ENCODE measurements around the gene MYO1D. TPM values are rescaled to one million over a fixed set of nuclear protein-coding genes. Genes with fewer than 3 reads are reported as not detected.

The MYO1D gene
- total RNA-seq, 1 experiment from 2014 or later, result 2.3 TPM

DNA sequence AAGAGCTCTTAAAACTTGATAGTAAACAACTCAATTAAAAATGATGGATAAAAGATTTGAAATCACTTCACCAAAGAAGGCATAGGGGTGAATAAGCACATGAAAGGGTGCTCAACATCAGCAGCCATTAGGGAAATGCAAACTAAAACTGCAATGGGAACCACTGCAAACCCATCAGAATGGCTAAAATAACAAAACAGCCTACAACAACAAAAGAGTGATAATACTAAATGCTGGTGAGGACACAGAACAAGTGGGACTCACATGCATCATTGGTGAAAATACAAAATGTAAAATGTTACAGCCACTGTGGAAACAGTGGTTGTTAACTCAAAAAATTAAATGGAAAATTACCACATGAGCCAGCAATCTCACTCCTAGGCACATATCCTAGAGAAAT, 268.7 kb downstream of the MYO1D start:
- peaks cover 12% of the 10 kb centered on the region; the same call in 1 of the 2 replicates for H3K27me3 ChIP-seq
- H3K4me1 ChIP-seq, result no peaks in the 10 kb centered on the region
- H3K9me3 ChIP-seq (replicated peaks), result no peaks in the 10 kb centered on the region
- no peak overlapping the region for H3K4me3 ChIP-seq
- H3K27ac ChIP-seq, result no peak overlapping the region
- H3K36me3 ChIP-seq, result no peaks in the 10 kb centered on the region
- no peak for DNase-seq

DNA sequence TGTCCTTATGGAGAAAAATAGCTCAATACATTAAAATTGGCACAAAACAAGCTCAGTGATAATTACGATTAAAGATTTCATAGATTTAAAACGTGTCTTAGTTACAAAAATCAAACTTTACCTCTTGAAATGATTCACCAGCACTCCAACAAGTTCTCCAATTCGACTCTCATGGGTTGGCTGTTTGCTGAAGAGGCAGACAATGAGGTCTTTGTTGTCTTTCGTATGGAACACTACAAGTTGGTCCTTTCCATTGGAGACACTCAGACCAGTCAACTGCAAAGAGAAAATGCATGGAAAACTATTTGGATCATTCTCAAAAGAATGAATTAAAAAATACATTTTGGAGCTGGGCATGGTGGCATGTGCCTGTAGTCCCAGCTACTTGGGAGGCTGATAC, 272.0 kb downstream of the MYO1D start:
- Histone ChIP-seq H3K27ac (no peak overlapping the region), H3K4me3 (no peak overlapping the region), H3K36me3 (no peaks in the 10 kb centered on the region), H3K9me3 (replicated peaks) (no peaks in the 10 kb centered on the region), H3K4me1 (no peaks in the 10 kb centered on the region), H3K27me3 (peaks cover 9% of the 10 kb centered on the region; the same call in 1 of the 2 replicates)
- DNase-seq, result no peak

DNA sequence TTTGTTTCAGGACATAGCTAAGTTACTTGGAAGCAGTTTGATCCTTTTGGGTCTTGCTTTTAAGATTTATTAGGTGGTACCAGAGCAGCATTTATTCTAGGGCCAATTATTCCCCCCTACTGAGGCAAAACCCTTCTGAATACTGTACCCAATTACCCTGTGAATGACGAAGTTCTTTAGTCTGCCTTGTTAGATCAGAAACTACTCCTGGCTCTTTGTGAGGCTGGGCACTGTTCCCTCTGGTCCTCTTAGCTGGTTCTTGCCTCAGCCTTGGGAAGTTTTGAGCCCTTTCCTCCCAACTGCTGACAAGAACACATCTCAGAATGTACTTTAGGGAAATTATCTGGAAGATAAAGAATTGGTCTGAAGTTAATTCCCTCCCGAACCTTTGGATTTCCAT, 274.5 kb downstream of the MYO1D start:
- no peak for DNase-seq
- no peaks in the 10 kb centered on the region for H3K36me3 ChIP-seq

DNA sequence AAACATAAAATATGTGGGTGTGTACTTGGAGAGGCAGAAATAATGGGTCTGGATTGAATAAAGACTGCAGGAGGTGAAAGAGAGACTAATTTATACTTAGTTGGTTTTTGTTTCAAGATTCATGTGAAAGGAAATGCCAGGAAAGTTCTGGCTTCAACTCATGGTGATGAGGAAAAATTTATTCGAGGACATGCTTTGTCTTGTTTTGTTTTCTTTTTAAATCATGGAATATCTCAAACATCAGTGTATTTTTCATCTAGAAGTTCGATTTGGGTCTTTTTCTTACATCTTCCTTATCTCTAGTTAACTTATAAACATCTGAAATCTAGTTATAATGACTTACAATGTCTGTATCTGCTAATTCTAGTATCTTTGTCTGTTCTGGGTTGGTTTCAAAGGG, 275.1 kb downstream of the MYO1D start:
- Histone ChIP-seq H3K4me3 (no peak overlapping the region), H3K36me3 (no peaks in the 10 kb centered on the region), H3K9me3 (replicated peaks) (no peaks in the 10 kb centered on the region), H3K27ac (no peak overlapping the region), H3K27me3 (no peaks in the 10 kb centered on the region), H3K4me1 (peaks cover 3% of the 10 kb centered on the region; the same call in 1 of the 2 replicates)
- DNase-seq, result no peak

More for the DNA sequence above, 274.5 kb downstream of the MYO1D start:
- H3K4me1 ChIP-seq, result no peaks in the 10 kb centered on the region
- H3K4me3 ChIP-seq, result no peak overlapping the region
- no peaks in the 10 kb centered on the region for H3K9me3 ChIP-seq (replicated peaks)
- no peak overlapping the region for H3K27ac ChIP-seq
- H3K27me3 ChIP-seq, result peaks cover 2% of the 10 kb centered on the region; the same call in 1 of the 2 replicates

DNA sequence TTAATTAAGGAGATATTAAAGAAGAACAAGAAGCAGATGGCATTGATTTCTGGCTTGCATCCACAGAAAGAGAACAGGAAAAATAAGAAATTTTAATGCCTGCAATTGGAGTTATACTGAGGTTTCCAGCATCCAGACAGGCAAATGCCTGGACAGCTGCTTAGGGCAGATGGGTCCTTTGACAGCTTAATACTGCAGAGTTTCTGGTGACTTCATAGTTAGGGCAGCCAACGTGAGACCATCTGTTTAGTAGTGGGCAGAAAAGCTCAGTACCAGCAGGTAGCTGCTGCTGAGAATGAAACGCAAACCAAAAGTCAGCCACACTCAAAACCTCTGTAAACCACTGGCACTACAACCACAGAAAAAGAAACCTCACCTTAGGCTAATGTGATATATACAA, 280.3 kb downstream of the MYO1D start:
- H3K27ac ChIP-seq, result no peak overlapping the region
- peaks cover 4% of the 10 kb centered on the region; the same call in 1 of the 2 replicates for H3K4me1 ChIP-seq
- H3K27me3 ChIP-seq, result no peaks in the 10 kb centered on the region
- peak; percentile 60 to 71 for DNase-seq
- H3K4me3 ChIP-seq, result peak overlapping the region; percentile 23
- H3K36me3 ChIP-seq, result no peaks in the 10 kb centered on the region
- no peaks in the 10 kb centered on the region for H3K9me3 ChIP-seq (replicated peaks)

DNA sequence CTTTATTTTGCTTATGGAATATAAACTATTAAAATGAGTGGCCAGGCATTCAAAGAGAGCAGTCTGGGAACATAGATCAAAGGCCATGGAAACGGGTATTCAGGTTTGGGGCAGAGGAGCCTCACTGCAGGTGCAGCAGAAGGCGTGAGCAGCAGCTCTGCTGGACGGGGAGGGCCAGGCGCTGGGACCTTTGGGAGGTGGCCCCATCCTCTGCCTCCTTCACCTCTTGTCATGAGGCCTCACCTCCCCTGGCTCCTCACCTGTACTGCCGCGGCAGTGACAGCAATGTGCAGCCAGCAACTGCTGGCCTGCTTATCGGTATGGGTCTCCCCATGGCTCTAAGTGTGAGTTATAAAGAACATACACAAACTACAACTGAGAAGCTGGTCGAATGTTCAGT, 280.7 kb downstream of the MYO1D start:
- no peaks in the 10 kb centered on the region for H3K36me3 ChIP-seq
- DNase-seq, result no peak
- no peaks in the 10 kb centered on the region for H3K9me3 ChIP-seq (replicated peaks)

DNA sequence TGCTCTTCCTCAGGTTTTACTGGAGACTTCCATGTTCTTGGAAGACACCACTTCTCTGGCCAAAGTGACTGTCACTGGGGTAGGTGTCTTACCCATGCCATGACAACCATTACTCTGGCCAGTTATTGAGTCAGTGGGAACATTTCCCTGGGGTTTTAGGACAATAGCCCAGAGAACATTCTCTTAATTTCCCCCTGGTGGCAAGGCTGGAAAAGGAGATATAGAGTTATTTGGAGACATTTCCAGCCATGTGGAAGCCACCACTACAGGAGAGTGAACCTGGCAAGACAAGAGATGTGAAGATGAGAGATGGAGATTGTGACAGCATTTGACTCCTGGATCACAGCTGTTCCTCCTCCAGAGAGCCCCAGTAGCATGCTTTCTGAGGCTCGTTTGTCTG, 283.9 kb downstream of the MYO1D start:
- DNase-seq, result peak in 1 of 2 experiments; percentile 6
- Histone ChIP-seq H3K27ac (no peak overlapping the region), H3K4me1 (peaks cover 4% of the 10 kb centered on the region; the same call in 1 of the 2 replicates), H3K36me3 (no peaks in the 10 kb centered on the region), H3K4me3 (no peak overlapping the region), H3K27me3 (no peaks in the 10 kb centered on the region), H3K9me3 (replicated peaks) (no peaks in the 10 kb centered on the region)

More for the DNA sequence above, 280.7 kb downstream of the MYO1D start:
- H3K4me1 ChIP-seq, result peaks cover 4% of the 10 kb centered on the region; the same call in 1 of the 2 replicates
- H3K27me3 ChIP-seq, result no peaks in the 10 kb centered on the region
- H3K27ac ChIP-seq, result no peak overlapping the region
- peak overlapping the region; percentile 23 for H3K4me3 ChIP-seq

DNA sequence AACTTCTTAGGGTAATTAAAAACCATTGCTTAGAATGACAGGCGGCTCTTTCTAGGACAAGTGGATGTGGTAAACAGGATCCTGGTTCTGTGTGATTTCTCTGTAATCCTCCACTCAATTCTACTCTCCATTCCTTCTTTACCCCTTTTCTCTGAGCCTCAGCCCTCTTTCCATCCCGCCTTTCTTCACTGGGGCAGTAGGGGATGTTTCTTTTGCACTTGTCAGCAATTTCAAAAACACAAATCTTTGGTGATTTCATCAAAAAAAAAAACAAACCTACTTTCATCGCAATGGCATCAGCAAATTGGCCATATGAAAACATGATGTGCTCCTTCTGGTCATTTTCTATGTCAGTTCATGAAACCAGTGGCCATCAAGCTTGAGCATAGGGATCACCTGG, 285.5 kb downstream of the MYO1D start:
- Histone ChIP-seq H3K36me3 (no peaks in the 10 kb centered on the region), H3K4me3 (no peak overlapping the region), H3K9me3 (replicated peaks) (no peaks in the 10 kb centered on the region), H3K27ac (no peak overlapping the region), H3K4me1 (no peaks in the 10 kb centered on the region), H3K27me3 (no peaks in the 10 kb centered on the region)
- no peak for DNase-seq

DNA sequence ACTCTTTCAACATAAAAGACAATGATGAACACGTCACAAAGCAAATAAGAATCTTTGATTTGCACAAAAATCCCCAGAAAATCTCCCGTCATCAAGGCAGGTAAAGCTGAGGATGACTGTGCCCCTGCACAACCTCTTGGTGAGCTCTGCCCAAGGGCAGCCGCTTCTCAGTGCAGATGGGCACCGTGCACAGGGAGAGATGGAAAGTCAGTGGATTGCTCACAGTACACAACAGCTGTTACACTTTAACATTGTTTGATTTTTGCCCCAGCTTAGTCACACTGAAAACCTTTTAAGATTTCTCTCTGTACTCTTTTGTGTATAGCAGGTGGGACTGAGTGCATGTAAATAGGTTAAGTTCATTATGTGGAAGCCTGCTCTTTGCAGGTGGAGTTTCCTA, 285.9 kb downstream of the MYO1D start:
- no peaks in the 10 kb centered on the region for H3K27me3 ChIP-seq
- no peaks in the 10 kb centered on the region for H3K36me3 ChIP-seq
- no peak overlapping the region for H3K27ac ChIP-seq
- H3K9me3 ChIP-seq (replicated peaks), result no peaks in the 10 kb centered on the region
- H3K4me1 ChIP-seq, result no peaks in the 10 kb centered on the region
- H3K4me3 ChIP-seq, result no peak overlapping the region
- no peak for DNase-seq

DNA sequence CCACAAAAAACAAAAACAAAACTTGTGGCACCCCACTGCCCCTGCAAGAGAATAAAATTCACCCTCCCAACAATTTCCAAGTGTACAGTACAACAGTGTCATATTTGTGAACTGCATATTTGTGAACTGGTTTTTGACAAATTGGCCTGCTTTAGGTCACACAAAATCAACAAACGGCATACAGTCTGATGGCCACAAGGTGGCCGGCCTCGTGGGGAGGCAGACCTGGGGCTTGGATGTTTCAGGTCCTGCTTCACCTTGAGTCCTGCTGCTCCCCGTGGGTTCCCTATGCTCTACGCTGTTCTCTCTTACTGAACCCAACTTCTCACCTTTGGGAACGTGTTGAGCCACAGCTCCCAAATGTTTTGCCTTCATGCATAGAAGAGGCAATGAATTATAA, 287.9 kb downstream of the MYO1D start:
- H3K9me3 ChIP-seq (replicated peaks), result no peaks in the 10 kb centered on the region
- H3K27ac ChIP-seq, result no peak overlapping the region
- no peaks in the 10 kb centered on the region for H3K27me3 ChIP-seq
- no peaks in the 10 kb centered on the region for H3K4me1 ChIP-seq
- H3K4me3 ChIP-seq, result no peak overlapping the region
- no peaks in the 10 kb centered on the region for H3K36me3 ChIP-seq
- peak in 1 of 2 experiments; percentile 9 for DNase-seq

DNA sequence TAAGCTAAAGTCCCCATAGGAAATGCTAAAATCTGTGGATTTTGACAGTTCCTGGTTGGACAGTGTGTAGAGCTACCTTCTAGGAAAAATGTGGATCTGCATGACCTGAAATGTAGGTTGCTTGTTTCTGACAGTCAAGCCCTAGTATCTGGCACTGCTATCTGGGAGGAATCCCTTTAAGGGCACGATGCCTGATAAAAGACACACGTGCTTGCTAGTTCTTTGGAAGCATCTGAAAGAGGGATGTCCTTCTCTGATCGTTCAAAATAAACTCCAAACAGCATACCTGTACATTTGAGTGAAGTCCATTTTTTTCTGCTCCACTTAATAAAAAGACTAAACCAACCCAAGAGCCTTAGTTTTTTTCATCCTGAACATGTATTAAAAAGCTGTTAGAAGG, 288.8 kb downstream of the MYO1D start:
- no peaks in the 10 kb centered on the region for H3K36me3 ChIP-seq
- no peak overlapping the region for H3K4me3 ChIP-seq
- H3K27ac ChIP-seq, result no peak overlapping the region
- no peaks in the 10 kb centered on the region for H3K9me3 ChIP-seq (replicated peaks)
- DNase-seq, result no peak
- H3K4me1 ChIP-seq, result no peaks in the 10 kb centered on the region
- no peaks in the 10 kb centered on the region for H3K27me3 ChIP-seq

DNA sequence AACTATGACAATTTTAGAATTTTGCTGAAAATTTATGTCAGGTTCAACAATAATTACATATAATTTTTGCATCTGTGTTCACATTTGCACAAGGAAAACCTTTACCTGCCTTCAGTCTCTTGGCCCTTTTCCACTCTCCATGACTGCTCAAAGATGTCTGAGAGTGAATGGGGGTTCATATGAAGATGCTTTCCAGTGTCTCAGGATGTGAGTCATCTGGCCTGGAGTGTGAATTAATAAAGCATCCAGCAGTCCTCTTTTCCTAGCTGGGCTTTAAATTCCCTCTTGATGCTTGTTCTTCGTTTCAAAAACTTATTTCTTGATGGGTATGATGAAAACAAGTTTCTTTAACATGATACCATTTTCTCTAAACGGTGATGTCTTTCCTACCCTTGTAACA, 290.3 kb downstream of the MYO1D start:
- Histone ChIP-seq H3K36me3 (no peaks in the 10 kb centered on the region), H3K27ac (no peak overlapping the region), H3K4me3 (no peak overlapping the region), H3K4me1 (no peaks in the 10 kb centered on the region), H3K27me3 (no peaks in the 10 kb centered on the region), H3K9me3 (replicated peaks) (no peaks in the 10 kb centered on the region)
- DNase-seq, result no peak

DNA sequence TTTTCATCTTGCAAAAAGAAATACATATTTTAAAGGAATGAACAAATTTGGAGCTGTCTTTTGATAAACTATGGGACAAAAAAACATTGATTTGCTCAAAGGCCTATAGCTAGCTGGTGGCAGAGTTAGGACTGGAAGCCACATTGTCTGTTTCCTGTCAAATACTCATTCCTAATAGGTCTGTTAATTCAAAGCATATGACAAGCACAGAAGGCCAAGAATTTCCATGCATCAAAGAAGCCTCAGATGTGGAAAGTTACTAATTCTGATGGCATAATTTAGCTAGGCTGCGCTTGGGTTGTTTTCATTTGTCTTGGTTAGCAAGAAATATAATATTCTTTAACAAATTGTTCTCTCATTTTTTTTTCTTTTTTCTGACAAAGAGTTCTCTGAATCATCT, 292.1 kb downstream of the MYO1D start:
- no peak for DNase-seq

DNA sequence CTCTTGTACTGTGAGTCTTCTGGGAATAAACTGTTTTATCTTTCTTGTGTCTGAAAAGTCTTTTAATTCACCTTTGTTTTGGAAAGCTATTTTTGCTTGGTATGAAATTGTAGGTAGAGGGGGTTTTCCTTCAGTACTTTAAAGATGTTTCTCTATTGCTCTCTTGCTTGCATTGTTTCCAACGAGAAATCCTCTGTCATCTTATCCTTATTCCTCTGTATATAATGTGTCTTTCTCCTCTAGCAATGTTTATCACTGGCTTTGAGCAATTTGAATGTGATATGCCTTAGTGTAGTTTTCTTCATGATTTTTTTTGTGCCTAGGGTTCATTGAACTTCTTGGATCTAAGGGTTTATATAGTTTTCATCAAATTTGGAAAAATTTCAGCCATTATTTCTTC, 293.9 kb downstream of the MYO1D start:
- no peak overlapping the region for H3K27ac ChIP-seq
- no peak overlapping the region for H3K4me3 ChIP-seq
- H3K27me3 ChIP-seq, result no peaks in the 10 kb centered on the region
- no peak for DNase-seq
- no peaks in the 10 kb centered on the region for H3K36me3 ChIP-seq
- H3K9me3 ChIP-seq (replicated peaks), result no peaks in the 10 kb centered on the region; the same call in 1 of the 2 replicates
- H3K4me1 ChIP-seq, result no peaks in the 10 kb centered on the region

More for the DNA sequence above, 292.1 kb downstream of the MYO1D start:
- Histone ChIP-seq H3K4me3 (no peak overlapping the region), H3K9me3 (replicated peaks) (no peaks in the 10 kb centered on the region; the same call in 1 of the 2 replicates), H3K27ac (no peak overlapping the region), H3K4me1 (no peaks in the 10 kb centered on the region), H3K27me3 (no peaks in the 10 kb centered on the region), H3K36me3 (no peaks in the 10 kb centered on the region)

DNA sequence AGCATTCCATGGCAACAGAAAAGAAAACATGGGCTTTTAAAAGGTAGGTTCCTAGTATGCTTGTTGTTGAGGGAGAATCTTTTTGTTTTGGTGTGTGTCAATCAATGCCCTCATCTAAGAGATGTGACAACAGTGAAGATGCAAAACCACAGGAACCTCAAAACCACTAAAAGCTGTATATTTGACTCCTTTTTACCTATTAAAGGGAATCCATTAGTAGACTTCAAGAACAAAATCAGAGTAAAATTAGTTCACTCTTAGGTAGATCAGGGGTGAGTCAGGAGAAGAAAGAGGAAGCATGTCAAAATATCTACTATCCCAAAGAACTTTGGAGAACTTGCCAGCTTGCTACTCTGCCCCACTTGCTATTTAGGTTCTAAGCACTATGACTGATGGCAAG, 301.1 kb downstream of the MYO1D start:
- no peak for DNase-seq
- Histone ChIP-seq H3K27me3 (no peaks in the 10 kb centered on the region), H3K27ac (no peak overlapping the region), H3K36me3 (no peaks in the 10 kb centered on the region), H3K9me3 (replicated peaks) (no peaks in the 10 kb centered on the region; the same call in 1 of the 2 replicates), H3K4me3 (no peak overlapping the region), H3K4me1 (peaks cover 1% of the 10 kb centered on the region)

DNA sequence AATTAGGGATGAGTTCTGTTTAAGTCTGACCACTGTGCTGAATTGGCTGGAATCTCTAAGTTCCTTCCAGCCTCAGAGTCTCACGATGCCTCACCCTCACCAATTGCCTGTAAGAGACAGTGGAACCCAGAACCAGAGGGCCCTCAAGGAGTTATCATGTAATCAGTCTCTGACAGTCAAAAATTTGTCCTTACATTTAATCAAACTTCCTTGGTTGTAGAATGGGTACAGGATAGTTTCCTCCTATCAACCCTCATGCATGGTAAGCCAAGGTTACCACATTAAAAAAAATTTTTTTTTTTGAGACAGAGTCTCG, 306.9 kb downstream of the MYO1D start:
- DNase-seq, result no peak
- no peaks in the 10 kb centered on the region for H3K9me3 ChIP-seq (replicated peaks)
- peak overlapping the region; percentile 18 for H3K27ac ChIP-seq
- peaks cover 16% of the 10 kb centered on the region for H3K4me1 ChIP-seq
- no peaks in the 10 kb centered on the region for H3K36me3 ChIP-seq
- H3K4me3 ChIP-seq, result no peak overlapping the region
- H3K27me3 ChIP-seq, result no peaks in the 10 kb centered on the region

All from SJCRH30 (cell line).